Brain microvascular endothelial cell (primary cell): Measurements from ENCODE around the gene MEPE.
A peak's percentile ranks its signal among the peaks of the same experiment; 100 is the strongest.

Experiments
- DNase-seq: peaks from one replicate; pipeline ENCODE4 v3.0.0-alpha.2; 2020
- H3K27ac ChIP-seq: fragments of 250-450 bp; sonication (Bioruptor Pico); 2 replicates; pipeline ENCODE4 v1.5.1; 2020; ENCODE audit warnings: mild to moderate bottlenecking, moderate library complexity
- H3K27me3 ChIP-seq: fragments of 250-450 bp; sonication (Bioruptor Pico); replicated peaks from 2 replicates; pipeline ENCODE4 v1.5.1; 2020; ENCODE audit warnings: mild to moderate bottlenecking
- H3K36me3 ChIP-seq: fragments of 250-450 bp; sonication (Bioruptor Pico); replicated peaks from 2 replicates; pipeline ENCODE4 v1.5.1; 2020; ENCODE audit warnings: mild to moderate bottlenecking
- H3K4me3 ChIP-seq: 2 replicates; pipeline ENCODE4 v1.5.1; 2011; ENCODE audit warnings: low read depth, mild to moderate bottlenecking, control low read depth, low read length, moderate library complexity
- in situ Hi-C: cut with HindIII; loops from 2 replicates; pipeline ENCODE4 v1.10.0; 2017; ENCODE audit warnings: low sequenced_read_pairs, low pct_ligation_motif_present
- TF ChIP-seq, protein P1 (sequence below): IDR thresholded peaks from 2 replicates; pipeline ENCODE4 v1.5.1; 2011; ENCODE audit warnings: low read depth, mild to moderate bottlenecking, moderate library complexity, low read length, control low read depth, inconsistent platforms; ENCODE audit errors: missing control alignments

Gene MEPE

DNA sequence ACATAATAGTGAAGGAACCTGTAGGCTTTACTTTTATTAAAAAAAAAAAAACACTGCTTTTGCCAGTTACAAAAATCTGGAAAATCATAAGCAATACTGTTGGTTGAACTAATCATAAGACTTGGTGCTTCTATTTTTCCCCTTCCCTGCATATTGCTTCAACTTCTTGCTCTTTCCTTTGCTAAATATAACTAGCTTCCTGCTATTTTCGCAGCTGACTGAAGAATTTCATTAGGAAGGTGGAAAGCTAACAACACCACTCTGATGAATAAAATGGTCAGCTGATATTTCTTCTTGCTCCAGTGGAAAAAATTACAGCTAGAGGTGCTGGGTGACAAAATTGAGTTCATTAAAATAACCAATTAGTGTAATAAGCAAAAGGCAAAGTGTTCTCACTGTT lies 39.3 kb downstream of the MEPE start:
- Histone ChIP-seq H3K36me3 (no peaks in the 10 kb centered on the region), H3K27me3 (no peaks in the 10 kb centered on the region), H3K4me3 (no peak overlapping the region), H3K27ac (no peak overlapping the region)
- DNase-seq = no peak
- TF ChIP-seq, protein P1, sequence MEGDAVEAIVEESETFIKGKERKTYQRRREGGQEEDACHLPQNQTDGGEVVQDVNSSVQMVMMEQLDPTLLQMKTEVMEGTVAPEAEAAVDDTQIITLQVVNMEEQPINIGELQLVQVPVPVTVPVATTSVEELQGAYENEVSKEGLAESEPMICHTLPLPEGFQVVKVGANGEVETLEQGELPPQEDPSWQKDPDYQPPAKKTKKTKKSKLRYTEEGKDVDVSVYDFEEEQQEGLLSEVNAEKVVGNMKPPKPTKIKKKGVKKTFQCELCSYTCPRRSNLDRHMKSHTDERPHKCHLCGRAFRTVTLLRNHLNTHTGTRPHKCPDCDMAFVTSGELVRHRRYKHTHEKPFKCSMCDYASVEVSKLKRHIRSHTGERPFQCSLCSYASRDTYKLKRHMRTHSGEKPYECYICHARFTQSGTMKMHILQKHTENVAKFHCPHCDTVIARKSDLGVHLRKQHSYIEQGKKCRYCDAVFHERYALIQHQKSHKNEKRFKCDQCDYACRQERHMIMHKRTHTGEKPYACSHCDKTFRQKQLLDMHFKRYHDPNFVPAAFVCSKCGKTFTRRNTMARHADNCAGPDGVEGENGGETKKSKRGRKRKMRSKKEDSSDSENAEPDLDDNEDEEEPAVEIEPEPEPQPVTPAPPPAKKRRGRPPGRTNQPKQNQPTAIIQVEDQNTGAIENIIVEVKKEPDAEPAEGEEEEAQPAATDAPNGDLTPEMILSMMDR = no peak
- in situ Hi-C loops = no loop called here

DNA sequence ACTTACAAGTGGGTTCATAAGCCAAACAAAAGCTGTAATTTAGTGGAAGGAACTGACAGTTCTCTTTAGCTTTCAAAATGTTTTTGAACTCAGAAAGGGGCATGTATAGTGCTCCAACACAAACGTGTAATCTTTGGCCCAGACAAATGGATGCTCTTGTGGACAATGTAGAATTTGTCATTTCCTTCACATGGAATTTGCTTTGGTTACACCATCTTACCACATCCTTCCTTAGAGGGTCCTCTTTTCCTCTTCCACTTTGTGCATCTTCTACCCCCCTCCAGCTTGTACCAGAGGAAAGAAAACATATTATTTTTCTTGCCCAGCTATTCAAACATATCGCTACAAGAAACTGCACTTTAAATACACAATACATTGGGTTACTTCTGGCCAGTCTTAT lies 42.4 kb downstream of the MEPE start:
- no peak overlapping the region for H3K27ac ChIP-seq
- H3K36me3 ChIP-seq = no peaks in the 10 kb centered on the region
- H3K4me3 ChIP-seq = no peak overlapping the region
- in situ Hi-C loops = no loop called here
- no peak for DNase-seq
- no peaks in the 10 kb centered on the region for H3K27me3 ChIP-seq
- TF ChIP-seq, protein P1 = no peak

DNA sequence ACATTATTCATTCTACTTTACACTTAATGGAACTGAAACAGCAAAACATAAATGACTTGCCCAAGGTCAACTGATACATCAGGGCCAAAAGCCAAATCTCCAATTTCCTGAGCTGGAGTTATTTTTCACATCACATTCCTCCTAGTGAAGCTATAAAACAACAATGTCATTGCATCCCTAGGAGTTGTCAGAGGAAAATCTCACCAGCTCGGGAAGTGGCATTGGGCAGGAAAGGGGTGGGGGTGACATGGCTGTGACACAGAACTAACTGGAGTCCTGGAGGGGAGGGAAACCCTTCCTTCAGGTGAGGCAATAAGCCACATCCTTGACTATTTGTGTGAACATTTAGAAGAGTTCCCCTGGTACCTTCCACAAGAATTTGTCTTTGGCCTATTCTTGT lies 47.3 kb downstream of the MEPE start:
- no peak overlapping the region for H3K27ac ChIP-seq
- no peaks in the 10 kb centered on the region for H3K27me3 ChIP-seq

DNA sequence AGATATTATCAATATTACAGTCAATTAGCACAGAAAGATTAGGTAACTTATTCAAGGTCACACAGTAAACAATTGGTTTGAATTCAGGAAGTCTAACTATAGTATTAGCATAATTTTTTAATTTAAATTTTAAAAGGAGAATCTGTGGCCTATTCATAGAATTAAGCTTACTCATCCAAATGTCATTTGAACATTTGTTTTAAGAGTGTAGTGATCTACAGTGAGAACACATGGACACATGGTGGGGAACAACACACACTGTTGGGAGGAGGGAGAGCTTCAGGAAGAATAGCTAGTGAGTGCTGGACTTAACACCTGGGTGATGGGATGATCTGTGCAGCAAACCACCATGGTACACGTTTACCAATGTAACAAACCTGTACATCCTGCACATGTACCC lies 48.3 kb downstream of the MEPE start:
- Histone ChIP-seq H3K4me3 (no peak overlapping the region), H3K36me3 (no peaks in the 10 kb centered on the region), H3K27me3 (no peaks in the 10 kb centered on the region), H3K27ac (no peak overlapping the region)
- DNase-seq = no peak
- in situ Hi-C loops = no loop called here
- TF ChIP-seq, protein P1 = no peak

More for the DNA sequence above, 47.3 kb downstream of the MEPE start:
- no peak overlapping the region for H3K4me3 ChIP-seq
- in situ Hi-C loops = no loop called here
- no peak for DNase-seq
- no peaks in the 10 kb centered on the region for H3K36me3 ChIP-seq
- TF ChIP-seq, protein P1 = no peak

DNA sequence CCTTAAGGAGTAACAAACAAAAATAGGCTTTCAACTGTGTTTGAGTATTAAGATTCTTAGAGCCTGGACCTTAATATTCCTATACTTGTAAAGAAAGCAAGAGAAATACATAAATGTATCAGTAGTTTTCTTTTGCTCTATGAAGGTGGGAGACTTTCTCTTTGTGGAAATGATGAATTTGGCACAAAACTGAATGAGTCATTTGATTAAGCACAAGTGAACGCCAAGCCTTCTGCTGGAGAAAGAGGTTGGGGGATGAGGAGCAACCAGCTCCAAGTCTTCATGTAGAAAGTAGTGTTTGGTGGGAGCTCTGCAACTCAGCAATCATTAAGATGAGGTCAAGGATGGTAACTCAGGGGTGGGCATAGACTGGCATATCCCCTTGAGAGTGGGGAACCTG lies 49.6 kb downstream of the MEPE start:
- Histone ChIP-seq H3K27me3 (no peaks in the 10 kb centered on the region), H3K36me3 (no peaks in the 10 kb centered on the region), H3K4me3 (no peak overlapping the region), H3K27ac (no peak overlapping the region)
- TF ChIP-seq, protein P1 = no peak
- DNase-seq = peak; percentile 32
- in situ Hi-C loops = no loop called here

DNA sequence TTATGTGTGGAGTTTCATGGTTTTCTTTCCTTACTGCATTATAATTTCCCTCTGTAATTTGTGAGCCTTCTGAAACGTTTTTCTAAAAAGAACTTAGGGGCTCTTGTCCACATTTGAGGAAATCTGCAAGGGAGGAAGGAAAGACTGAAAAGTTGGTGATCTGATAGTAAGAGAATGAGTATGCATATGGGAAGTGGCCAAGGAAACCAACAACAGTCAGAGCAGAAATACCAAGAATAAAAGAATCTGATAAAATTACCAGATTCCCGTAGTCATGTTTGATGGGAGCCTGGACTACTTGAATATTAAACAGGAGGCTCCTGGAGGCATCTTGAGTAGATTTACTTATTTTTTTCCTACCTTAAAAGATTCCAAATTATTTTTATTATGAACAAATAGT lies 50.1 kb downstream of the MEPE start:
- TF ChIP-seq, protein P1 = no peak
- Histone ChIP-seq H3K27ac (no peak overlapping the region), H3K4me3 (no peak overlapping the region), H3K27me3 (no peaks in the 10 kb centered on the region), H3K36me3 (no peaks in the 10 kb centered on the region)
- DNase-seq = no peak
- in situ Hi-C loops = no loop called here
